Measurements from ENCODE around the gene C12orf57. TPM values are rescaled to one million over a fixed set of nuclear protein-coding genes. Genes with fewer than 3 reads are reported as not detected.

C12orf57 gene
- polyA plus RNA-seq, 1 donor (not counting 4 experiments of a cell fraction or from before 2014, with no cell fraction given): 137 TPM

DNA sequence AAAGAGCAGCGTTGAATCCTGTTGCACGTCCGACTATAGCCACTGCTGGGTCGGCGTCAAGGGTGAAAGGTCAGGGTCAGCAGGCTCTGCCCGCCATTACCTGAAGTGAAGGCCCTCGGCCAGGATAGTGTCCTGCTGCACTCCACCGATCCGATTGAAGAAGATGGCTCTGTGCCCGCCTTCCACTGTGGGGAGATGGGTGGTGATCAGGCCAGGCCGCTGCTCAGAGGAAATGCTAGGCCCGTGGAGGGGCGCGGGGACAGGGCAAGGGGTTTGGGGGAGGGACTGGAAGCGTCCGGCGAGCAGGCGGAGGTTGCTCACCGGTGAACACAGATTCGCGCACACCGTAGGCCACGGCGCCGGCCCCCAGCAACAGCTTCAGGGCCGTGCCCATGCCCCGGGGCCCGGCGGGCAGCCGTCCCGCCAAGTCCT, 26.3 kb downstream of the C12orf57 start:
- Histone ChIP-seq H3K9ac (ENCODE audit: control insufficient read depth, extremely low read depth, insufficient read depth, low read length) (peak overlapping the region; percentile 98), H3K4me2 (ENCODE audit: control insufficient read depth, extremely low read depth, insufficient read depth, low read depth, low read length) (peak overlapping the region; percentile 86), H3K27me3 (ENCODE audit: control insufficient read depth, extremely low read depth, insufficient read depth, low read length) (no peaks in the 10 kb centered on the region), H3K4me3 (ENCODE audit: control insufficient read depth in 2 of 3, extremely low read depth in 1 of 3, insufficient read depth in 2 of 3, low read depth in 1 of 3, low read length in 3 of 3) (peak overlapping the region; percentile 85 to 87 (median 87)), H4K20me1 (ENCODE audit: control insufficient read depth, extremely low read depth, insufficient read depth, low read length) (peaks cover 2% of the 10 kb centered on the region), H3K9me1 (ENCODE audit: control insufficient read depth, extremely low read depth, insufficient read depth, low read length) (peaks cover 3% of the 10 kb centered on the region), H2AFZ (ENCODE audit: control insufficient read depth, low read length) (peak overlapping the region; percentile 41), H3K9me3 (ENCODE audit: control insufficient read depth, low read depth, low read length) (no peaks in the 10 kb centered on the region), H3K36me3 (ENCODE audit: control insufficient read depth in 2 of 2, extremely low read depth in 1 of 2, insufficient read depth in 2 of 2, low read length in 2 of 2) (peaks cover 30 to 60% of the 10 kb centered on the region in 2 experiments), H3K4me1 (ENCODE audit: control insufficient read depth, extremely low read depth, insufficient read depth, low read length) (peaks cover 32% of the 10 kb centered on the region), H3K27ac (ENCODE audit: control insufficient read depth, insufficient read depth, low read length) (peak overlapping the region; percentile 95), H3K79me2 (ENCODE audit: control insufficient read depth, insufficient read depth, low read length) (peaks cover 81% of the 10 kb centered on the region)
- dilution Hi-C loops (cut with MboI; ENCODE audit: extremely low pct_ligation_motif_present, low sequenced_read_pairs): no loop called here
- no peak for TF ChIP-seq EZH2 (IDR thresholded peaks at IDR 0.05; ENCODE audit: low read length)
- TF ChIP-seq CTCF (optimal IDR thresholded peaks at IDR 0.05 in 1 of 3, IDR thresholded peaks at IDR 0.05 in 1 of 3, conservative IDR thresholded peaks at IDR 0.05 in 1 of 3; ENCODE audit: extremely low read depth in 1 of 3, insufficient read depth in 2 of 3, low read length in 3 of 3): no peak
- no peak for FAIRE-seq
- no peak for DNase-seq (ENCODE audit: low read depth, low spot score)

DNA sequence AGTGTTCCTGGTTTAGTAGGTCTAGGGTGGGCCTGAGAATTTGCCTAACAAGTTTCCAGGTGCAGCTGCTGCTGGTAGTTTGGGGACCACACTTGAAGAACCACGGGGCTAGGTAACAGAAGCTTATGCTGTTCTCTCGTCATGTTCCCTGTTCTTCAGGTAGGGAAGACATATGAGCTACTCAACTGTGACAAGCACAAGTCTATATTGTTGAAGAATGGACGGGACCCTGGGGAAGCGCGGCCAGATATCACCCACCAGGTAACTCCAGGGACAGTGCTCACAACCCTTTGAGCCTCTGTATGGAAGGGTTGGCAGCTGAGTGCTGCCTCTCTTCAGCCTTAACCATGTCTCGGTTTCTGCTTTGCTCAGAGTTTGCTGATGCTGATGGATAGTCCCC, 30.4 kb downstream of the C12orf57 start:
- TF ChIP-seq CTCF (optimal IDR thresholded peaks at IDR 0.05 in 1 of 3, IDR thresholded peaks at IDR 0.05 in 1 of 3, conservative IDR thresholded peaks at IDR 0.05 in 1 of 3; ENCODE audit: extremely low read depth in 1 of 3, insufficient read depth in 2 of 3, low read length in 3 of 3): no peak
- no peak for TF ChIP-seq EZH2 (IDR thresholded peaks at IDR 0.05; ENCODE audit: low read length)
- H3K4me2 ChIP-seq (ENCODE audit: control insufficient read depth, extremely low read depth, insufficient read depth, low read depth, low read length): no peak overlapping the region
- DNase-seq (ENCODE audit: low read depth, low spot score) (no peak), FAIRE-seq (no peak)
- no peak overlapping the region for H2AFZ ChIP-seq (ENCODE audit: control insufficient read depth, low read length)
- H3K36me3 ChIP-seq (ENCODE audit: control insufficient read depth in 2 of 2, extremely low read depth in 1 of 2, insufficient read depth in 2 of 2, low read length in 2 of 2): peaks cover 28 to 57% of the 10 kb centered on the region in 2 experiments
- H3K27me3 ChIP-seq (ENCODE audit: control insufficient read depth, extremely low read depth, insufficient read depth, low read length): no peaks in the 10 kb centered on the region
- peaks cover 27% of the 10 kb centered on the region for H3K4me1 ChIP-seq (ENCODE audit: control insufficient read depth, extremely low read depth, insufficient read depth, low read length)
- no peak overlapping the region for H3K27ac ChIP-seq (ENCODE audit: control insufficient read depth, insufficient read depth, low read length)
- no peaks in the 10 kb centered on the region for H3K9me1 ChIP-seq (ENCODE audit: control insufficient read depth, extremely low read depth, insufficient read depth, low read length)
- no peak overlapping the region for H3K4me3 ChIP-seq (ENCODE audit: control insufficient read depth in 2 of 3, extremely low read depth in 1 of 3, insufficient read depth in 2 of 3, low read depth in 1 of 3, low read length in 3 of 3)
- no peaks in the 10 kb centered on the region for H3K9me3 ChIP-seq (ENCODE audit: control insufficient read depth, low read depth, low read length)
- dilution Hi-C loops (cut with MboI; ENCODE audit: extremely low pct_ligation_motif_present, low sequenced_read_pairs): no loop called here
- peaks cover 46% of the 10 kb centered on the region for H3K79me2 ChIP-seq (ENCODE audit: control insufficient read depth, insufficient read depth, low read length)
- peaks cover 3% of the 10 kb centered on the region for H4K20me1 ChIP-seq (ENCODE audit: control insufficient read depth, extremely low read depth, insufficient read depth, low read length)
- no peak overlapping the region for H3K9ac ChIP-seq (ENCODE audit: control insufficient read depth, extremely low read depth, insufficient read depth, low read length)
